Right atrium auricular region (tissue), 2 donors: ENCODE measurements around the gene NDFIP1. TPM values are rescaled to one million over a fixed set of nuclear protein-coding genes. Genes with fewer than 3 reads are reported as not detected.

Source experiments
- DNase-seq: peaks from one replicate; pipeline ENCODE4 v3.0.0-alpha.2; 2019; ENCODE audit warnings: low spot score
- H3K27ac ChIP-seq, 2 donors: fragments of 200-600 bp; sonication (generic); 1 replicate in 1 of 2; 2 replicates in 1 of 2; pipeline ENCODE4 v1.5.1; 2016 to 2019
- H3K27me3 ChIP-seq, 2 donors: fragments of 200-600 bp; sonication (generic); one replicate each; pipeline versions ENCODE4 v1.5.1 to v1.6.0; 2017 to 2019
- H3K36me3 ChIP-seq: fragments of 200-600 bp; sonication (generic); one replicate; pipeline ENCODE4 v1.5.1; 2016
- H3K4me1 ChIP-seq, 2 donors: fragments of 200-600 bp; sonication (generic); one replicate each; pipeline versions ENCODE4 v1.5.1 to v1.6.0; 2017 to 2019
- H3K4me3 ChIP-seq, 2 donors: fragments of 200-600 bp; sonication (generic); 1 replicate in 1 of 2; 2 replicates in 1 of 2; pipeline ENCODE4 v1.5.1; 2017 to 2019; ENCODE audit warnings: mild to moderate bottlenecking in 1 of 2, moderate library complexity in 1 of 2
- H3K9me3 ChIP-seq, 2 donors: fragments of 200-600 bp; sonication (generic); one replicate each; pipeline ENCODE4 v1.5.1; 2019
- CTCF ChIP-seq, 2 donors: fragments of 200-600 bp; sonication (generic); IDR thresholded peaks; one replicate each; pipeline ENCODE4 v1.5.1; 2019; ENCODE audit warnings: antibody characterized with exemption in 2 of 2
- total RNA-seq, 2 donors: library from RNA; depleted of rRNA; stranded (reverse); fragments of >200 nt; gene quantifications; one replicate each; pipeline ENCODE4 v1.1.0, GENCODE V29; 2016

The NDFIP1 gene
- total RNA-seq, 2 donors from 2014 or later, result 69.3 to 75.0 TPM

GRCh38 chr5:142175461-142176142 lies 67.0 kb downstream of the NDFIP1 start:
- Histone ChIP-seq H3K4me1 (no peaks in the 10 kb centered on the region), H3K4me3 (no peak overlapping the region), H3K36me3 (no peaks in the 10 kb centered on the region), H3K9me3 (no peaks in the 10 kb centered on the region), H3K27me3 (no peaks in the 10 kb centered on the region), H3K27ac (peak overlapping the region in 1 of 2 donors; percentile 25)
- DNase-seq, result peak; percentile 48
- TF ChIP-seq CTCF (IDR thresholded peaks at IDR 0.05), result no peak

GRCh38 chr5:142176255-142176654 lies 67.7 kb downstream of the NDFIP1 start:
- no peak for TF ChIP-seq CTCF (IDR thresholded peaks at IDR 0.05)
- no peaks in the 10 kb centered on the region for H3K36me3 ChIP-seq
- no peaks in the 10 kb centered on the region for H3K27me3 ChIP-seq
- no peaks in the 10 kb centered on the region for H3K9me3 ChIP-seq
- no peaks in the 10 kb centered on the region for H3K4me1 ChIP-seq
- peak overlapping the region; percentile 25 to 47 for H3K27ac ChIP-seq
- no peak overlapping the region for H3K4me3 ChIP-seq
- peak; percentile 55 for DNase-seq

DNA sequence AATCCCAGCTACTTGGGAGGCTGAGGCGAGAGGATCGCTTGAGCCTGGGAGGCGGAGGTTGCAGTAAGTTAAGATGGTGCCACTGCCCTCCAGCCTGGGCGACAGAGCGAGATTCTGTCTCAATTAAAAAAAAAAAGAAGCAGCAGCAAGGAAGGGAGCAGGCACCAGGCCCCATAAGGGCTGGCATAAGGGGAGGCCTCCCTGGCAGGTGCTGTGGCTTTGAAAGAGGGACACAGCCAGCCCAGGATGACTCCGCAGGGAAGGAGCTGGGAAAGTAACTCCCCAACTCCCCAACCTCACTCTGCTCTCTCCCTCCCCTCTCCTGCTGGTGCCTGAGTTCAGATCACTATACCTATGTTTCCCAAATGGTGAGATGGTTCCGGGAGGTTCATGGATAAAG lies 70.1 kb downstream of the NDFIP1 start:
- Histone ChIP-seq H3K27ac (no peak overlapping the region), H3K4me3 (no peak overlapping the region), H3K4me1 (no peaks in the 10 kb centered on the region), H3K27me3 (no peaks in the 10 kb centered on the region), H3K9me3 (no peaks in the 10 kb centered on the region), H3K36me3 (no peaks in the 10 kb centered on the region)
- DNase-seq, result no peak
- TF ChIP-seq CTCF (IDR thresholded peaks at IDR 0.05), result no peak

- Histone ChIP-seq H3K4me1 (no peaks in the 10 kb centered on the region), H3K36me3 (no peaks in the 10 kb centered on the region), H3K4me3 (no peak overlapping the region), H3K9me3 (no peaks in the 10 kb centered on the region), H3K27ac (no peak overlapping the region), H3K27me3 (no peaks in the 10 kb centered on the region)
- DNase-seq, result no peak
- no peak for TF ChIP-seq CTCF (IDR thresholded peaks at IDR 0.05)
These were observed 71.3 kb downstream of the NDFIP1 start for GRCh38 chr5:142179776-142180387.

GRCh38 chr5:142181096-142181495 lies 72.5 kb downstream of the NDFIP1 start:
- H3K27me3 ChIP-seq, result no peaks in the 10 kb centered on the region
- H3K4me3 ChIP-seq, result no peak overlapping the region
- no peaks in the 10 kb centered on the region for H3K36me3 ChIP-seq
- no peak for TF ChIP-seq CTCF (IDR thresholded peaks at IDR 0.05)
- no peak for DNase-seq
- no peaks in the 10 kb centered on the region for H3K4me1 ChIP-seq
- H3K9me3 ChIP-seq, result no peaks in the 10 kb centered on the region
- H3K27ac ChIP-seq, result no peak overlapping the region
